NCI-H2171 (cell line): ENCODE results near the gene CLEC9A.

Source experiments
- DNase-seq: peaks from one replicate; lab custom pipeline; 2025; lab: John Stamatoyannopoulos, UW

CLEC9A gene

DNA sequence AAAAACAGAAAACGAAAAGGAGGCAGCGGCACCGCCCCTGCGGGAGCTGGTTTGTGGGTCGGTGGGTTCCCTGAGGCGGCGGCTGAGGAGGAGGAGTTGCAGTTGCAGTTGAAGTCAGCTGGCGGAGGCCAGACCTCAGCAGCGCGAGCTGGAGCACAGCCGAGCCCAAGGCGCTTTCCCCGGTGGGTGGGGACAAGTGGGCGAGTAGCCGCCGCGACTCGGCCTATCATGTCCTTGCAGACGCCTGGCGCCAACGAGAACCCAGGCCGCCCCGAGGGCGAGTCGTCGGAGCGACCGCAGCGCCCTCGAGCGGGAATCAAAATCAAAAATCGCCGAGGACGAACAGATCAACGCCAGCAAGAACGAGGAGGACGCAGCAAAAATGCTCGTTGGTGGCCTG, 81.0 kb downstream of the CLEC9A start:
- no peak for DNase-seq

DNA sequence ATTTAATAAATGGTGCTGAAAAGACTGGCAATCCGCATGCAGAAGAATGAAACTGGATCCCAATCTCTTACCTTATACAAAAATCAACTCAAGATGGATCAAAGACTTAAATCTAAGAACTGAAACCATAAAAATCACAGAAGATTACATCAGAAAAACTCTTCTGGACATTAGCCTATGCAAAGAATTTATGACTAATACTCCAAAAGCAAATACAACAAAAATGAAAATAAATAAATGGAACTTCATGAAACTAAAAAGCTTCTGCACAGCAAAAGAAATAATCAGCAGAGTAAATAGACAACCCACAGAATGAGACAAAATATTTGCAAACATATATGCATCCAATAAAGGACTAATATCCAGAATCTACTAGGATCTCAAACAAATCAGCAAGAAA, 82.6 kb downstream of the CLEC9A start:
- DNase-seq, result no peak

DNA sequence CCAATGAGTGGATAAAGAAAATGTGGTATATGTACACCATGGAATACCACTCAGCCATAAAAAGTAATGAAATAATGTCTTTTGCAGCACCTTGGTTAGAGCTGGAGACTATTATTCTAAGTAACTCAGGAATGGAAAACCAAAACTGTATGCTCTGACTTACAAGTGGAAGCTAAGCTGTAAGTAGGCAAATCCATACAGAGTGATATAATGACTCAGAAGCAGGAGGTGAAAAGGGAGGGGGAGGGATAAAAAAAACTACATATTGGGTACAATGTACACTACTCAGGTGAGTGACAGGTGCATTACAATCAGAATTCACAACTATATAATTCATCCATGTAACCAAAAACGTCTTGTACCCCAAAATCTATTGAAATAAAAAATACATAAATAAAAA, 83.4 kb downstream of the CLEC9A start:
- no peak for DNase-seq

DNA sequence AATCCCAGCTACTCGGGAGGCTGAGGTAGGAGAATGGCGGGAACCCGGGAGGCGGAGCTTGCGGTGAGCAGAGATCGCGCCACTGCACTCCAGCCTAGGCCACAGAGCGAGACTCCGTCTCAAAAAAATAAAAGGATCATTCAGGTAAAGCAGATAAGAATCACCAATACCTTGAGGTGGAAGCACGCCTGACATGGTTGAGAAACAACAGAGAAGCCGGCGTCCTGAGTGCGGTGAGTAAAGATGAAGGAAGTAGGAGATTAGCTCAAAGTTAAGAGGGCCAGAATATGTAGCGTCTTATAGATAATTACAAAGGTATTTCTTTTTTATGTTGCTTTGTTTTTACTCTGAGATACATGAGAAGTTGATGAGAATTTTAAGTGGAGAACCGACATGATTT, 84.8 kb downstream of the CLEC9A start:
- no peak for DNase-seq
